ENCODE measurements around the gene SMG6.

GRCh38 chr17:2093349-2093748 is 210.2 kb downstream of the SMG6 start:
- TF ChIP-seq CTCF (IDR thresholded peaks at IDR 0.05; ENCODE audit: low read depth, low read length) (no peak), EZH2phosphoT487 (IDR thresholded peaks at IDR 0.05; ENCODE audit: low read depth) (no peak)
